Neutrophil (primary cell): ENCODE results near the gene LRBA.

ENCODE experiments used
- H3K27ac ChIP-seq: fragments of 200-600 bp; sonication (generic); 2 replicates; pipeline ENCODE4 v1.5.1; 2016; ENCODE audit warnings: mild to moderate bottlenecking, moderate library complexity
- H3K27me3 ChIP-seq: fragments of 200-600 bp; sonication (generic); 2 replicates; pipeline ENCODE4 v1.6.0; 2016; ENCODE audit warnings: mild to moderate bottlenecking
- H3K36me3 ChIP-seq: fragments of 200-600 bp; sonication (generic); 2 replicates; pipeline ENCODE4 v1.5.1; 2017
- H3K4me1 ChIP-seq, 2 experiments: fragments of 200-600 bp in 1 of 2; sonication (generic) in 1 of 2; 1 replicate in 1 of 2; 2 replicates in 1 of 2; pipeline versions ENCODE4 v1.5.1 to v1.6.1; 2013 to 2016; ENCODE audit warnings: low read depth in 1 of 2, low read length in 1 of 2, mild to moderate bottlenecking in 1 of 2, moderate library complexity in 1 of 2; ENCODE audit not compliant: control insufficient read depth in 1 of 2, insufficient read depth in 1 of 2
- H3K4me3 ChIP-seq, 2 experiments: fragments of 200-600 bp in 1 of 2; sonication (generic) in 1 of 2; 1 replicate in 1 of 2; 2 replicates in 1 of 2; pipeline ENCODE4 v1.5.1; 2013 to 2016; ENCODE audit warnings: low read depth in 1 of 2, low read length in 1 of 2, mild to moderate bottlenecking in 1 of 2, moderate library complexity in 1 of 2
- H3K9me3 ChIP-seq: fragments of 200-600 bp; sonication (generic); 2 replicates; pipeline ENCODE4 v1.5.1; 2016
- TF ChIP-seq, protein P1 (sequence below): fragments of 200-600 bp; sonication (generic); IDR thresholded peaks from 2 replicates; pipeline ENCODE4 v1.5.1; 2016; ENCODE audit warnings: antibody characterized with exemption

The LRBA gene

DNA sequence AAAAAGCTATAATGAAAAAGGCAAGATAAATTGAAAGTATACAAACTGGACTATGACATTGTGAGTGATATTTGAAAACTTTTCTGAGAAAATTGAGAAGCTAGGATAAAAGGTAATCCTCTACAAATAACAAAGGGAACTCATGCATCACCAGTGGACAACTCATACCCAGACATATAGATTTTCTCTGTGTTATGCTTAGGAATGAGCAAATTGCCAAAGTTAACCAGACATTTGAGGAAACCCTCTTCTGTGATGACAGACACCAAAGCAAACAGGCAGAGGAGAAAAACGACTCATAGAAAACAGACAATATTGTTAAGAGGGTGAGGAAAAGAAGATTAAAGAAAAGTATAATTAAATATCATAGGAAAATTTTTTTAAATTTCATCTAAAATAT lies 246.6 kb downstream of the LRBA start:
- no peaks in the 10 kb centered on the region for H3K9me3 ChIP-seq
- no peak overlapping the region for H3K4me3 ChIP-seq
- TF ChIP-seq, protein P1, sequence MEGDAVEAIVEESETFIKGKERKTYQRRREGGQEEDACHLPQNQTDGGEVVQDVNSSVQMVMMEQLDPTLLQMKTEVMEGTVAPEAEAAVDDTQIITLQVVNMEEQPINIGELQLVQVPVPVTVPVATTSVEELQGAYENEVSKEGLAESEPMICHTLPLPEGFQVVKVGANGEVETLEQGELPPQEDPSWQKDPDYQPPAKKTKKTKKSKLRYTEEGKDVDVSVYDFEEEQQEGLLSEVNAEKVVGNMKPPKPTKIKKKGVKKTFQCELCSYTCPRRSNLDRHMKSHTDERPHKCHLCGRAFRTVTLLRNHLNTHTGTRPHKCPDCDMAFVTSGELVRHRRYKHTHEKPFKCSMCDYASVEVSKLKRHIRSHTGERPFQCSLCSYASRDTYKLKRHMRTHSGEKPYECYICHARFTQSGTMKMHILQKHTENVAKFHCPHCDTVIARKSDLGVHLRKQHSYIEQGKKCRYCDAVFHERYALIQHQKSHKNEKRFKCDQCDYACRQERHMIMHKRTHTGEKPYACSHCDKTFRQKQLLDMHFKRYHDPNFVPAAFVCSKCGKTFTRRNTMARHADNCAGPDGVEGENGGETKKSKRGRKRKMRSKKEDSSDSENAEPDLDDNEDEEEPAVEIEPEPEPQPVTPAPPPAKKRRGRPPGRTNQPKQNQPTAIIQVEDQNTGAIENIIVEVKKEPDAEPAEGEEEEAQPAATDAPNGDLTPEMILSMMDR = no peak
- no peaks in the 10 kb centered on the region for H3K36me3 ChIP-seq
- H3K27me3 ChIP-seq = no peaks in the 10 kb centered on the region
- H3K27ac ChIP-seq = no peak overlapping the region
- no peaks in the 10 kb centered on the region for H3K4me1 ChIP-seq

- no peaks in the 10 kb centered on the region for H3K36me3 ChIP-seq
- no peaks in the 10 kb centered on the region for H3K9me3 ChIP-seq
- no peak overlapping the region for H3K27ac ChIP-seq
- no peaks in the 10 kb centered on the region for H3K27me3 ChIP-seq
- TF ChIP-seq, protein P1 = no peak
- no peak overlapping the region for H3K4me3 ChIP-seq
- no peaks in the 10 kb centered on the region for H3K4me1 ChIP-seq
These were observed 249.9 kb downstream of the LRBA start for GRCh38 chr4:150765216-150765615.

- Histone ChIP-seq H3K27ac (no peak overlapping the region), H3K9me3 (no peaks in the 10 kb centered on the region), H3K4me3 (no peak overlapping the region), H3K36me3 (no peaks in the 10 kb centered on the region), H3K27me3 (no peaks in the 10 kb centered on the region), H3K4me1 (no peaks in the 10 kb centered on the region)
- TF ChIP-seq, protein P1 = no peak
These were observed 263.4 kb downstream of the LRBA start for GRCh38 chr4:150751648-150752047.

DNA sequence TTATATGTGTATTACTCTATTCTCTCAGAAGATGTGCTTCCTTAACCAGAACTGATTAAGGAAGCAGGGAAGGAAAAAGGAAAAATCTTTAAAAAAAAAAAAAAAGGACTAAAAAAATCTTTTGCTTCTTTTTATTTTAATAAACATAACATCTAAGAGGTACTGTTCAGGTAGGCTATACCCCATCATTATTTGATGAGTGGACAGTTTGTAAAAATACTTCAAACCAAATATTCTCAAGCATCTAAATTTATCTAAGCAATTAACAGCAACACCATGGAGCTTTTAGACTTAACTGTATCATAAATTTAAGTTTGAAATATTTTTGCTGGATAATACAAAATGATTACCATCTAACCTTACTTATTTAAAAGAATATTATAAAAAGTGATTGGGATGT lies 264.3 kb downstream of the LRBA start:
- Histone ChIP-seq H3K9me3 (no peaks in the 10 kb centered on the region), H3K27me3 (no peaks in the 10 kb centered on the region), H3K4me3 (no peak overlapping the region), H3K27ac (no peak overlapping the region), H3K36me3 (no peaks in the 10 kb centered on the region), H3K4me1 (no peaks in the 10 kb centered on the region)
- TF ChIP-seq, protein P1 = no peak

DNA sequence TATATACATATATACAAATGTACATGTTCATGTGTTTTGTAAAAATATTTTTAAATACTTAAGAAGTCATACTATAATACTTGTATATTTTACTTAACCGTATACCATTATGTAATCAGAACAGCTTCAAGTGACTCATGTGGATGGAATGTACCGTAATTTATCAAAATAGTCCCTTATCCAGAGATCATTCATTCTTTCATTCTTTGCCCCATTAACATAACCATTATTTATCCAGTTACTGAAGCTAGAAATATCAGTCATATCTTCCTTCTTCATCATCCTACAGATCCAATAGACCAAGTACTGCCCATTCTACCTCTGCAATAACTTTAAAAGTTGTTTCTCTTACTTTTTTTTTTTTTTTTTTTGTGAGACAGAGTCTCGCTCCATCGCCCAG lies 268.9 kb downstream of the LRBA start:
- no peaks in the 10 kb centered on the region for H3K36me3 ChIP-seq
- H3K4me3 ChIP-seq = no peak overlapping the region
- no peak overlapping the region for H3K27ac ChIP-seq
- H3K9me3 ChIP-seq = no peaks in the 10 kb centered on the region
- H3K27me3 ChIP-seq = no peaks in the 10 kb centered on the region
- TF ChIP-seq, protein P1 = no peak
- H3K4me1 ChIP-seq = no peaks in the 10 kb centered on the region

- Histone ChIP-seq H3K9me3 (no peaks in the 10 kb centered on the region), H3K36me3 (no peaks in the 10 kb centered on the region), H3K4me1 (peaks cover 0 to 3% of the 10 kb centered on the region in 2 experiments), H3K27ac (no peak overlapping the region), H3K27me3 (no peaks in the 10 kb centered on the region), H3K4me3 (no peak overlapping the region)
- TF ChIP-seq, protein P1 = no peak
These were observed 270.5 kb downstream of the LRBA start for GRCh38 chr4:150744570-150744969.
